ENCODE data around the gene ALB.

- TF ChIP-seq CTCF (IDR thresholded peaks at IDR 0.05): no peak
- no peak for TF ChIP-seq JUN (CRISPR knock-in tag; IDR thresholded peaks at IDR 0.05)
- TF ChIP-seq NR3C1 (CRISPR knock-in tag; conservative IDR thresholded peaks at IDR 0.05; ENCODE audit: low read depth): no peak
- no peak for TF ChIP-seq OVOL2 (CRISPR knock-in tag; IDR thresholded peaks at IDR 0.05; ENCODE audit: borderline replicate concordance)
- TF ChIP-seq TEAD1 (CRISPR knock-in tag; IDR thresholded peaks at IDR 0.05): no peak
- TF ChIP-seq ZNF416 (CRISPR knock-in tag; IDR thresholded peaks at IDR 0.05): no peak
- TF ChIP-seq, protein P1, sequence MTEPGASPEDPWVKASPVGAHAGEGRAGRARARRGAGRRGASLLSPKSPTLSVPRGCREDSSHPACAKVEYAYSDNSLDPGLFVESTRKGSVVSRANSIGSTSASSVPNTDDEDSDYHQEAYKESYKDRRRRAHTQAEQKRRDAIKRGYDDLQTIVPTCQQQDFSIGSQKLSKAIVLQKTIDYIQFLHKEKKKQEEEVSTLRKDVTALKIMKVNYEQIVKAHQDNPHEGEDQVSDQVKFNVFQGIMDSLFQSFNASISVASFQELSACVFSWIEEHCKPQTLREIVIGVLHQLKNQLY (CRISPR knock-in tag; IDR thresholded peaks at IDR 0.05): no peak
- TF ChIP-seq, protein P2, sequence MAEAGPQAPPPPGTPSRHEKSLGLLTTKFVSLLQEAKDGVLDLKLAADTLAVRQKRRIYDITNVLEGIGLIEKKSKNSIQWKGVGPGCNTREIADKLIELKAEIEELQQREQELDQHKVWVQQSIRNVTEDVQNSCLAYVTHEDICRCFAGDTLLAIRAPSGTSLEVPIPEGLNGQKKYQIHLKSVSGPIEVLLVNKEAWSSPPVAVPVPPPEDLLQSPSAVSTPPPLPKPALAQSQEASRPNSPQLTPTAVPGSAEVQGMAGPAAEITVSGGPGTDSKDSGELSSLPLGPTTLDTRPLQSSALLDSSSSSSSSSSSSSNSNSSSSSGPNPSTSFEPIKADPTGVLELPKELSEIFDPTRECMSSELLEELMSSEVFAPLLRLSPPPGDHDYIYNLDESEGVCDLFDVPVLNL (CRISPR knock-in tag; IDR thresholded peaks at IDR 0.05; ENCODE audit: borderline replicate concordance, low read depth): no peak
- no peak for TF ChIP-seq ETV6 (CRISPR knock-in tag; IDR thresholded peaks at IDR 0.05)
- TF ChIP-seq ZNF121 (CRISPR knock-in tag; IDR thresholded peaks at IDR 0.05): no peak
- no peak for TF ChIP-seq E2F1 (CRISPR knock-in tag; IDR thresholded peaks at IDR 0.05)
These were observed 9.2 kb downstream of the ALB start for GRCh38 chr4:73413294-73413755.
